NCI-H2107 treated with DMSO at 0.1 percent for 48 hours (cell line): ENCODE results near the gene ANK3.
"Not testable (repeated sequence)": the region's sequence is repeated elsewhere in the genome, so short reads cannot be mapped to it uniquely, and the experiment has no call there.

Experiments
- DNase-seq: peaks from one replicate; lab custom pipeline; 2025; ENCODE audit not compliant: unreplicated experiment; lab: John Stamatoyannopoulos, UW

The ANK3 gene

GRCh38 chr10:60043561-60044241 is 346.0 kb downstream of the ANK3 start:
- no peak for DNase-seq

GRCh38 chr10:60042914-60043313 is 346.8 kb downstream of the ANK3 start:
- no peak for DNase-seq

GRCh38 chr10:60042262-60042661 is 347.4 kb downstream of the ANK3 start:
- DNase-seq: no peak

GRCh38 chr10:60041489-60042133 is 348.1 kb downstream of the ANK3 start:
- no peak for DNase-seq

GRCh38 chr10:60040014-60040662 is 349.5 kb downstream of the ANK3 start:
- DNase-seq: no peak

- no peak for DNase-seq
Measured at GRCh38 chr10:60035984-60036383, 353.7 kb downstream of the ANK3 start.

GRCh38 chr10:60035375-60035774 is 354.3 kb downstream of the ANK3 start:
- DNase-seq: not testable (repeated sequence)

- peak; percentile 14 for DNase-seq
Measured at GRCh38 chr10:60032723-60033122, 357.0 kb downstream of the ANK3 start.

GRCh38 chr10:60031664-60032063 is 358.0 kb downstream of the ANK3 start:
- DNase-seq: no peak

GRCh38 chr10:60031183-60031582 is 358.5 kb downstream of the ANK3 start:
- DNase-seq: no peak

GRCh38 chr10:60029475-60029874 is 360.2 kb downstream of the ANK3 start:
- DNase-seq: no peak

GRCh38 chr10:60028081-60028480 is 361.6 kb downstream of the ANK3 start:
- no peak for DNase-seq

- DNase-seq: no peak
Measured at GRCh38 chr10:60025279-60025678, 364.4 kb downstream of the ANK3 start.

- no peak for DNase-seq
Measured at GRCh38 chr10:60024506-60024905, 365.2 kb downstream of the ANK3 start.

- DNase-seq: no peak
Measured at GRCh38 chr10:60023155-60023877, 366.4 kb downstream of the ANK3 start.

- no peak for DNase-seq
Measured at GRCh38 chr10:60021361-60021760, 368.3 kb downstream of the ANK3 start.

- DNase-seq: no peak
Measured at GRCh38 chr10:60016794-60017193, 372.9 kb downstream of the ANK3 start.

GRCh38 chr10:60009710-60010383 is 379.8 kb downstream of the ANK3 start:
- DNase-seq: no peak

- DNase-seq: no peak
Measured at GRCh38 chr10:60009276-60009675, 380.4 kb downstream of the ANK3 start.

GRCh38 chr10:60008816-60009215 is 380.9 kb downstream of the ANK3 start:
- no peak for DNase-seq

- DNase-seq: no peak
Measured at GRCh38 chr10:60006062-60006461, 383.6 kb downstream of the ANK3 start.
